ENCODE measurements around the gene TNFAIP8.
"Not testable (repeated sequence)": the region's sequence is repeated elsewhere in the genome, so short reads cannot be mapped to it uniquely, and the experiment has no call there.

The TNFAIP8 gene

GRCh38 chr5:119428166-119428565 is 72.3 kb downstream of the TNFAIP8 start:
- not testable (repeated sequence) for DNase-seq

GRCh38 chr5:119428574-119428973 is 72.8 kb downstream of the TNFAIP8 start:
- not testable (repeated sequence) for DNase-seq

GRCh38 chr5:119432674-119433237 is 76.9 kb downstream of the TNFAIP8 start:
- not testable (repeated sequence) for DNase-seq

GRCh38 chr5:119435436-119436132 is 79.8 kb downstream of the TNFAIP8 start:
- DNase-seq = no peak

- not testable (repeated sequence) for DNase-seq
These were observed 82.2 kb downstream of the TNFAIP8 start for GRCh38 chr5:119437785-119438586.

GRCh38 chr5:119438587-119438917 is 82.7 kb downstream of the TNFAIP8 start:
- not testable (repeated sequence) for DNase-seq

- no peak for DNase-seq
These were observed 83.4 kb downstream of the TNFAIP8 start for GRCh38 chr5:119439140-119439631.

- DNase-seq = not testable (repeated sequence)
These were observed 83.8 kb downstream of the TNFAIP8 start for GRCh38 chr5:119439632-119440031.

GRCh38 chr5:119444643-119445042 is 88.8 kb downstream of the TNFAIP8 start:
- DNase-seq = not testable (repeated sequence)

GRCh38 chr5:119445544-119445943 is 89.7 kb downstream of the TNFAIP8 start:
- no peak for DNase-seq
